HUDEP-2 (cell line): ENCODE measurements around the gene PTGR3.
"Not testable (repeated sequence)": the region's sequence is repeated elsewhere in the genome, so short reads cannot be mapped to it uniquely, and the experiment has no call there.

ENCODE experiments used
- DNase-seq, 76 experiments: peaks; one replicate each; lab custom pipeline; 2025; ENCODE audit not compliant: unreplicated experiment in 76 of 76; lab: John Stamatoyannopoulos, UW

Gene PTGR3

DNA sequence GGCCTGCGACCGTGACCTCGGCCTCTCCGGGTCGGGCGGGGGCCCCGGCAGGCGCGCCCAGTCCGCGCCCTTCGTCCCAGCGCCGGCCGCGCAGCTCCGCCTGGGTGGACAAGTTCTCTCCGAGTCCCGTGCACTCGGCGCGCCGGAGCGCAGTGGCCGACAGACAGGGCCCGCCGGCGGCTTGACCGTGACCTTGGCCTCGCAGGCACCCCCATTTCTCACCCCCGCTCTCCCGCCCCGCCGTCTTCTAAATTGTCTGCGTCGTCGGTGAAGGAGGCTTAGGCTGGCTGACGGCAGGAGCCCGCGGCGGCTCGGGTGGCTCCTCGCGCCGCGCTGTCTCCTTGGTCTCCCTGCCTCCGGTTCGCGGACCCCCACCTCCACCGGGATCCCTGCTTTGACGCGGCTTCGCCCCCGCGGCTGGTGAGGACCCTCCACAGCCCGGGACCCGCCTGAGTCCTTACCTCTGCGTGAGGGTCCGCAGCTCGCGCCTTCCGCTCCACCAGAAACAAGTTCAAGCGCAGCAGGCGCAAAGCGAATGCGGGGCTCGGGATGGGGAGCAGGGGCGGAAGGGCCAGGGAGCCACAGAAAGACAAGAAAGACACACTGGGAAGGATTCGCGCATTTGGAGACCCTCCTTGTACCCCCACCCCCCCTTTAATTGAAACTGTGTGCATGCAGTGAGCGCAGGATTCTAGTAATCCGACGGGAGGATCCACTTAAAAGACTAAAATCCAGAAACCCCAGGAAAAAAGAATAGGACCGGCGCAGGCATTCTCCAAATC is 4.0 kb downstream of the PTGR3 start:
- DNase-seq: peak in 8 of 76 experiments; percentile 4 to 28 (median 12)

DNA sequence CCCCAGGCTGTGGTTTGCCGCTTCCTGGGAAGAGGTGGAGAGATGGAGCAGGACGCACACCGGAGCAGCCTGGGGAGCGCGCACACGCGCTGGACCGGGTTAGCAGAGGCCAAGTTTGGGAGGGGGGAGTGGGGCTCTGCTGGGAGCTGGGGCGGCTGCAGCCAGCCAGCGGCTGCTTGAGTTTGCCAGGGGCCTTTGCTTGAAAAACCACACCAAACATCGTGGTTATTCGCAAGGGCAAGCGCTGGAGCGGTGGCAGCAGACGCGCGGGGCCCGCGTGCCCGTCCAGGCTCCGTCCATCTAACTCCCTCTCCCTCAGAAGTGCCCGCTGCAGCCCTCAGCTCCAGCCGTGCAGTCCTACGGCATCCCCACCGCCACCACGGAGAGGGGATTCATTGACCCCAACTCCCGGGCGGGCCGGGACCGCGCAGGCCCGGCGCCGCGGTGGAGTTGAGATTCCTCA is 4.6 kb downstream of the PTGR3 start:
- DNase-seq: no peak

DNA sequence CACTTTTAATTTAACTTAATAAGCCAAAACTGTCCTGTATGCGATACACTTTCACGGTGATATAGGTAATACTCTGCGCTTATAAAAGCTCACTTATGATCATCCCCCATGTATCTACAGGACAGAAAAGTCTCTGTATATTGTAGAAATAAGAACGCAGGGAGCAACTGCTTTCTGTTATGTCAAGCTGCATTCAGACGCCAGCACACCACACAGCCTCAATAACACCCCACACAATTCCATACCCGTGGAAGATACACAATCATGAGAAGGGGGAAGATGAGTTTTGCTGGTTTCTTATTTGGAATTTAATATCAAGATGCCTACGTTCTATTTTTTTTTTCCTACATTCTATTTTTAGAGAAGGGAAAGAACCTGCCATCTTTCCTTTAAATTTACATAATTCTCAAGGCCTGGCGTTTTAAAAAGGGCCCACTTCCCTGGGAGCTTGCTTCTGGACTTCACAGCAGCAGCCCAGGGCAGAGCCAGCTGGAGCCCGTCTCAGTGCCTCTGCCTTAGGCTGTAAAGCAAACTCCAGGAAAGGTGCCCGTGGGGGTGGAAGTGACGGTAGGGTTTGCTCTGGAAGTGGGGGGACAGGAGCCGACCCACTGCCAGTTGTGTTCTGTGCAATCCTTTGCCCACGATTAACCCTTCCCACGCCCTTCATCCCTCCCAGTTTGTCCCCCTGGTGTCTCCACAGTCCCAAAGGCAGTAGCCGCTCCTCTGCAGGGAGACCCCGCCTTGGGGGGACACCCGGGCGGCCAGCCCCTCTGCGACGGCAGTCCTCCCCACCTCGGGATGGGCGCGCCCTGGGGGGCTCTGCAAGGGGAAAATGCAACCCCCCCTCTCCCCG is 5.3 kb downstream of the PTGR3 start:
- DNase-seq: peak in 1 of 76 experiments; percentile 0

DNA sequence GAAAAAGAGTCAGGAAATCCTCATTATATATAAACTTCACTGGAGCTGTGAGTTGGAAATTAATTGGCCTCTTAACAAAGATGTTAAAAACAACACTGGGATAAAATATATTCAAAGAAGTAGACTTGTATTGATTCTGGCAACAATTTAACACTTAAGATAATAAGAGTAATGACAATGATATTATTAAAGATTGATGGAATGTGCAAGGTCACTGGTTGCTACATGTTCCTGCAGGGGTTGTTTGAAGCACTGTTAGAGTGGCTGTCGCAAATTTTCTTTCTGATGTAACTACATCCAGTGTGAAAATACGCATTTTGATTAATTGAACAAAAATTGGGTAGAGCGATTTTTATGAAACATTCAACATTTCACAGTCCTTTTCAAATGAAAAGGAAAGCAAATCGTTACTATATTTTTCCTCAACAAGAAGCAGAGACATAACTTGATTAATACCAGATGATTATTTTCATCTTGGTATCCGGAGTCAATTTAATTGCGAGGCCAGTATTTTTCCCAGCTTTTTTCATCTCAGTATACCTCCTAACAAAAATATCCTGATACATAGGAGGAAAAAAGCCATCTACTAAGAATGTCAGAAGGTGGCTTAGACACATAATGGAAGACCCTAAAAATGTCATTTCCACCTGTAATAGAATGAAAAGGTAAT is 6.1 kb downstream of the PTGR3 start:
- no peak for DNase-seq

GRCh38 chr18:75201282-75202270 is 7.4 kb downstream of the PTGR3 start:
- peak in 74 of 76 experiments; percentile 16 to 87 (median 62) for DNase-seq

DNA sequence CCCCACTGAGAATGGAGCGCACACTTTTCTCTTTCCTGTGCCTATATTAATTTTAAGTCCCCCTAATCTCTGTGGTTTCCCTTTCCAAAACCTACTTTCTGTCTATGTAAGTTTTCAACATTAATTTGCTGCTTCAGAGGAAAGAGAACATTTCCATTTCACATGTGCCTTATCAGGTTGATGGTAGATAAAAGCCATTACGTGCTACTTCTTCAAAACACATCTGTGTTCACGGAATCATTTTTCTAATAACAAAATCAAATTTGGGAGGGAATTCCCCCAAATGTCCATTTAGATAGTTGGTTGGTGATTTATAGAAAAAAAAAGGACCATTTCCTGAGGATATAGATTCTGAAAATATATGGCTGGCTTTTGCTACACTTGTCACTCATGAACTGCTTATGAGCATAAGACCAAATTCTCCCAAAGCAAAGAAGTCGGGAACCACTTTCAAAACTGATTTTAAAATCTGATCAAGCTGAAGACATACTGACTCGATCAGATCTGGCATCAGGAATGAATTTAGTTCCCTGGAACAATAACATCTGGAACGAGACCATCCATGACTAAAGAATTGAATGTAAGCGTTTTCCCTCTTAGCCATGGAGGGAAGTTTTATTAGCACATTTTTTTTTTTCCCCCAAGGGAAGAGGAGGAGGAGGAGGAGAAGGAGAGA is 8.2 kb downstream of the PTGR3 start:
- no peak for DNase-seq

- no peak for DNase-seq
Measured at GRCh38 chr18:75200071-75200470, 8.9 kb downstream of the PTGR3 start.

DNA sequence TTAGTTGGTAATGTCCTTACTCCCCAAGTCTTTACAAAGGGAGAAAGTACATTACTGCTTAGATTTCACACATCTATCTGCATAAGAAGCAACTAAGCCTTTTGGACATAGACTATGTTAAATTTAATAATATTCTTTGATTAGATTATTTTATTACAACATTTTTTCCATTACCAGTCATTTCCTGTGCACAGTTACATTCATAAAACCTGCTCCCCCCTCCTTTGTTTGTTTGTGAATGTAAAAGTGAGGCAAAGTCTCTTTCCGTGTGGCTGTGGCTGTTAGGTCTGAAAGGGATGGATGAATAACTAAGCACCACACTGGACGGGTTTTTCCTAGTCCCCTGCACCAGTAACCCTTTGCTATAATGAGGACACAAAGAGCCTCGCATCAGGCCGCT is 9.6 kb downstream of the PTGR3 start:
- DNase-seq: no peak

GRCh38 chr18:75198036-75198435 is 10.9 kb downstream of the PTGR3 start:
- DNase-seq: peak in 9 of 76 experiments; percentile 10 to 48 (median 22)

DNA sequence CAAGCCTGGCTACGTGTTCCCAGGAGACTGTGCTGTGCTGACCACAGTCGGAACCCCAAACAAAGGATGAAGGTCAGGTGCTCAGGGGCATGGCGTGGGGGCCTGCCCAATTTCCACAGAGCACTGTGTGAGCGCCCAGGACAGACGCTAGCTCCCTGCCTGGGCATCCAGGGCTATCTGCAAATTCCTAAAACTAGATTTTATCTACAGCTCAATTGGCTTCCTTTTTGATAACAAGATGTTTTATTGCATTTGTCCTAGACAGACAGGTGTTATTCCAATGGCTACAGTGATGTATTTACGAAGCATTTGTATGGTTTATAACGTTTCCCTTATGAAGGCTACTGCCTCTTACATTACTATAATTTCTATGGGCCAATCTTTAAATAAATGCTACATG is 16.0 kb downstream of the PTGR3 start:
- DNase-seq: no peak

GRCh38 chr18:75189696-75190095 is 19.2 kb downstream of the PTGR3 start:
- DNase-seq: no peak

DNA sequence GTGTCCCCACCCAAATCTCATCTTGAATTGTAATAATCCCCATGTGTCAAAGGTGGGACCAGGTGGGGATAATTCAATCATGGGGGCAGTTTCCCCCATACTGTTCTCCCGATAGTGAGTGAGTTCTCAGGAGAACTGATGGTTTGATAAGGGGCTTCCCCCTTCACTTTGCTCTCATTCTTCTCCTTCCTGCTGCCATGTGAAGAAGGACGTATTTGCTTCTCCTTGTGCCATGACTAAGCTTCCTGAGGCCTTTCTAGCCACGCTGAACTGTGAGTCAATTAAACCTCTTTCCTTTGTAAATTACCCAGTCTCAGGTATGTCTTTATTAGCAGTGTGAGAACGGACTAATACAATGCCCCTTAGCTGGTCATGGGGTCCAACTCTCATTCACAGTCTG is 21.2 kb downstream of the PTGR3 start:
- not testable (repeated sequence) for DNase-seq

DNA sequence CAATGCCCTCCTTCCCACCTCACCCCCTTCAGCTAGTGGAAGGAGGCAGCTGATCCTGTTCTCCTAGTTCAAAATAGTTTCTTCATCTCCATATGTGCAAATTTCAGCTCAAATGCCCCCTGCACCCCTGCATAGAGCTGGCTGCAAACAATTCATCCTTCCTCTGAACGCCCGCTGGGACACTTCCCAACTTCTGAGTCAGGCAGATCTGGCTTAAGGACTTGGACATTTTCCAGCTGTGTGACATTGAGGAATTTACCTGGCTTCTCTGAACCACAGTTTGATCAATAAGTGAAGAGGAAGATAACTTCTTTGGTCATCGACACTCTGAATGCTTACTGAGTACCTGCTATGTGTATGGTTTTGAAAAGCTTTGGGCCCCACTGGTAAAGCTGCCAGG is 23.5 kb downstream of the PTGR3 start:
- DNase-seq: no peak

- no peak for DNase-seq
Measured at GRCh38 chr18:75183973-75184493, 24.9 kb downstream of the PTGR3 start.

GRCh38 chr18:75183524-75183923 is 25.4 kb downstream of the PTGR3 start:
- DNase-seq: no peak

GRCh38 chr18:75179819-75180600 is 28.9 kb downstream of the PTGR3 start:
- no peak for DNase-seq

DNA sequence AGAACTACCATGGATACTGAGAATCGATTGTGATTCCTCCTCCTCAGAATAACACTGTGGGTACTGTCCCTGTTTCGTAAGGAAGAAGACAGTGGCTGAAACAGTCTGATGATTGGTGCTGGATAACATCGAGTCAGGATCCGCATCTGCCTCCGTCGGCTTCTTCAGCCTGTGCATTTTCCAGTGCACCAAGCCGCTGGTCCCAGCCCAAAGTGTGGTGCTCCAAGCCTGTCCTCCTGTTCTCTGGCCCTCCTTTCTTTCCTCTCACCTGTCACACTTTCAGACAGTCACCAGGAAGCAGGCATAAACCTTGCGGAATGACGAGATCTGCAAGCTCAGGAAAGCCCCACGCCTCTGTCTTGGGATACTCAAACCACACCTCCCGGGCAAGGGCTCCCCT is 30.6 kb downstream of the PTGR3 start:
- DNase-seq: no peak

GRCh38 chr18:75176849-75177248 is 32.1 kb downstream of the PTGR3 start:
- no peak for DNase-seq
